Measurements from ENCODE around the gene HMGA1.

The HMGA1 gene

DNA sequence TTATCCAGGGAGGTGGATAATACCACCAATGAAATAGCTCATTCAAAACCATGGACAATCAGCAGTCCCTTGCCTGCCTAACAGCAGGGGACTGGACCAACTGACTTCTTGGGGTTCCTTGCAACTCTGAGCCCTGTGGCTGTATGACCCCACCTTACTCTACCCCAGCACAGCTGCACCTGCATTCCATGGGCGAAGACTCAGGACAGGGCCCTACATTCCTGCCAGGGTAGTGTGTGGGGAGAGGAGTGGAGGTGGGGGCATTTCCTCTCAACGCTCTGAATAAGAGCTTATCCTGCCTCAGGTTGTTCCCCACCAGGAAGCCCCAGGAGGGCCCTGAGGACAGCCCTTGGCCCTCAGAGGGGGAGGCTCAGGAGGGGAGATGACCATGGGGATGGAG is 30.8 kb upstream of the HMGA1 start:
- Histone ChIP-seq H2AFZ (no peak overlapping the region), H3K79me2 (no peaks in the 10 kb centered on the region), H3K9ac (no peak overlapping the region), H3K27ac (no peak overlapping the region), H3K9me3 (ENCODE audit: control insufficient read depth, low read length) (no peaks in the 10 kb centered on the region), H3K4me1 (no peaks in the 10 kb centered on the region), H3K36me3 (ENCODE audit: control insufficient read depth, insufficient read depth, low read length) (no peaks in the 10 kb centered on the region), H3K4me2 (ENCODE audit: low read length) (no peak overlapping the region), H3K27me3 (ENCODE audit: control insufficient read depth, insufficient read depth, low read length) (no peaks in the 10 kb centered on the region), H3K4me3 (ENCODE audit: low read depth, low read length) (no peak overlapping the region)
- TF ChIP-seq, protein P1, sequence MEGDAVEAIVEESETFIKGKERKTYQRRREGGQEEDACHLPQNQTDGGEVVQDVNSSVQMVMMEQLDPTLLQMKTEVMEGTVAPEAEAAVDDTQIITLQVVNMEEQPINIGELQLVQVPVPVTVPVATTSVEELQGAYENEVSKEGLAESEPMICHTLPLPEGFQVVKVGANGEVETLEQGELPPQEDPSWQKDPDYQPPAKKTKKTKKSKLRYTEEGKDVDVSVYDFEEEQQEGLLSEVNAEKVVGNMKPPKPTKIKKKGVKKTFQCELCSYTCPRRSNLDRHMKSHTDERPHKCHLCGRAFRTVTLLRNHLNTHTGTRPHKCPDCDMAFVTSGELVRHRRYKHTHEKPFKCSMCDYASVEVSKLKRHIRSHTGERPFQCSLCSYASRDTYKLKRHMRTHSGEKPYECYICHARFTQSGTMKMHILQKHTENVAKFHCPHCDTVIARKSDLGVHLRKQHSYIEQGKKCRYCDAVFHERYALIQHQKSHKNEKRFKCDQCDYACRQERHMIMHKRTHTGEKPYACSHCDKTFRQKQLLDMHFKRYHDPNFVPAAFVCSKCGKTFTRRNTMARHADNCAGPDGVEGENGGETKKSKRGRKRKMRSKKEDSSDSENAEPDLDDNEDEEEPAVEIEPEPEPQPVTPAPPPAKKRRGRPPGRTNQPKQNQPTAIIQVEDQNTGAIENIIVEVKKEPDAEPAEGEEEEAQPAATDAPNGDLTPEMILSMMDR (IDR thresholded peaks at IDR 0.05): no peak

DNA sequence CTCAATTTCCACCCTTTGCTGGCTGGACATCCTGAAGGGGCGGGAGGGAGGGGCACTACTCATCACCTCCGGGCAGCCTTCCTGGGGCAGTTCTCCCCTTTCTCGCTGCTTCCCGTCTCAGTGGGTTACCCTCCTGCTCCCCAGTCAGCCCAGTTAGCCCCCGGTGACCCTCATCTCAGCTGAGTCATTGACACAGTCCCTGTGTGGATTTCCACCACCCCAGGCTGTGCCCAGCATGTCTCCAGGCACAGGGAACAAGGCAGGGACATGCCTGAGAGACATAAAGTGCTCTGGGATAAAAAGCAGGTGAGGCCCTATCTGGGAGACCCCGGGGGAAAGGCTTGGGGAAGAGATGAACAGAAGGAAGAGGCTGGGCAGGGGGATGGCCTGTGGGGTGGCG is 29.9 kb upstream of the HMGA1 start:
- H2AFZ ChIP-seq: no peak overlapping the region
- no peak overlapping the region for H3K4me3 ChIP-seq (ENCODE audit: low read depth, low read length)
- no peaks in the 10 kb centered on the region for H3K36me3 ChIP-seq (ENCODE audit: control insufficient read depth, insufficient read depth, low read length)
- no peaks in the 10 kb centered on the region for H3K79me2 ChIP-seq
- no peaks in the 10 kb centered on the region for H3K4me1 ChIP-seq
- H3K27ac ChIP-seq: no peak overlapping the region
- TF ChIP-seq, protein P1 (IDR thresholded peaks at IDR 0.05): no peak
- no peak overlapping the region for H3K9ac ChIP-seq
- H3K9me3 ChIP-seq (ENCODE audit: control insufficient read depth, low read length): no peaks in the 10 kb centered on the region
- H3K4me2 ChIP-seq (ENCODE audit: low read length): no peak overlapping the region
- no peaks in the 10 kb centered on the region for H3K27me3 ChIP-seq (ENCODE audit: control insufficient read depth, insufficient read depth, low read length)

DNA sequence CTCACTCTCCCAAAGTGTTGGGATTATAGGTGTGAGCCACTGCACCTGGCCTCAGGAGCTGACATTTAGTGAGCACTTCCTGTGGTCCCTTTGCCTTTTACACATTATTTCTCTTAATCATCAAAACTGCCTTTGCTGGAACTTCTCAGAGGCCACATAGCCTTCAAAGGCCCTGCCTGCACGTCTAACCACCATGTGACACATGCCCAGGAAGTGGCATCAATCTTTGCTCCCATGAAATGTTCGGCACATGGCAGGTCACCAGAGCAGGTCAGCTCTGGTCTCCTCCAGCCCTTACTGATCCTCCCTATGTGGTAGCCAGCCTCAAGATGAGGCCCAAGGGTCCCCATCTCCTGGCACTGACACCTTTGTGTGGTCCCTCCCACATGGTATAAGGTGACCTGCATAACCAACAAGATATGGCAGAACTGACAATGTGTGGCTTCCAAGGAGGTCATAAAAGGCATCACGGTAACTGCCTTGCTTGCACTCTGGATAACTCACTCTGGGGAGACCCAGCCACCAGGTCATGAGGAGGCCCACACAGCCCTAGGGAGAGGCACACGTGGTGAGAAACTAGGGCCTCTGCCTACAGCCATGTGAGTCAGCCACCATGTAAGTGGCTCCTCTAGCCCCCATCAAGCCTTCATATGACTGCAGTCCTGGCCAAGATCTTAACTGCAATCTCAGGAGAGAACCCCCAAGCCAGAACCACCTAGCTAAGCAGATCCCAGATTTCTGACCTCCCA is 28.8 kb upstream of the HMGA1 start:
- Histone ChIP-seq H3K9ac (no peak overlapping the region), H3K36me3 (ENCODE audit: control insufficient read depth, insufficient read depth, low read length) (no peaks in the 10 kb centered on the region), H3K9me3 (ENCODE audit: control insufficient read depth, low read length) (no peaks in the 10 kb centered on the region), H3K4me3 (ENCODE audit: low read depth, low read length) (no peak overlapping the region), H3K27me3 (ENCODE audit: control insufficient read depth, insufficient read depth, low read length) (no peaks in the 10 kb centered on the region), H2AFZ (no peak overlapping the region), H3K27ac (no peak overlapping the region), H3K79me2 (no peaks in the 10 kb centered on the region), H3K4me2 (ENCODE audit: low read length) (no peak overlapping the region), H3K4me1 (no peaks in the 10 kb centered on the region)
- TF ChIP-seq, protein P1 (IDR thresholded peaks at IDR 0.05): no peak

DNA sequence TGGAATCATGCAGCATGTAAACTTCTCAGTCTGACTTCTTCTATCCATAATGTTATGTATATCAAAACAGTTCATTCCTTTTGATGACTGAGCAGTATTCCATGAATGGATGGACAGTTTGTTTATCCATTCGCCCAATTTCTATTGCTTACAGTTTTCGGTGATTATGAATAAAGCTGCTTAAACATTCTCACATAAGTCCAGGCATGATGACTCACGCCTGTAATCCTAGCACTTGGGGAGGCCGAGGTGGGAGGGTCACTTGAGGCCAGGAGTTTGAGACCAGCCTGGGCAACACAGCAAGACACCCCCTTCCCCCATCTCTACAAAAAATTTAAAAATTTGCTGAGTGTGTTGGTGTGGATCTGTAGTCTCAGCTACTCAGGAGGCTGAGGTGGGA is 22.9 kb upstream of the HMGA1 start:
- no peaks in the 10 kb centered on the region for H3K79me2 ChIP-seq
- H3K36me3 ChIP-seq (ENCODE audit: control insufficient read depth, insufficient read depth, low read length): no peaks in the 10 kb centered on the region
- H3K27me3 ChIP-seq (ENCODE audit: control insufficient read depth, insufficient read depth, low read length): no peaks in the 10 kb centered on the region
- no peak overlapping the region for H2AFZ ChIP-seq
- TF ChIP-seq, protein P1 (IDR thresholded peaks at IDR 0.05): no peak
- H3K9ac ChIP-seq: no peak overlapping the region
- H3K4me3 ChIP-seq (ENCODE audit: low read depth, low read length): no peak overlapping the region
- H3K4me1 ChIP-seq: no peaks in the 10 kb centered on the region
- H3K4me2 ChIP-seq (ENCODE audit: low read length): no peak overlapping the region
- H3K9me3 ChIP-seq (ENCODE audit: control insufficient read depth, low read length): no peaks in the 10 kb centered on the region
- H3K27ac ChIP-seq: no peak overlapping the region

DNA sequence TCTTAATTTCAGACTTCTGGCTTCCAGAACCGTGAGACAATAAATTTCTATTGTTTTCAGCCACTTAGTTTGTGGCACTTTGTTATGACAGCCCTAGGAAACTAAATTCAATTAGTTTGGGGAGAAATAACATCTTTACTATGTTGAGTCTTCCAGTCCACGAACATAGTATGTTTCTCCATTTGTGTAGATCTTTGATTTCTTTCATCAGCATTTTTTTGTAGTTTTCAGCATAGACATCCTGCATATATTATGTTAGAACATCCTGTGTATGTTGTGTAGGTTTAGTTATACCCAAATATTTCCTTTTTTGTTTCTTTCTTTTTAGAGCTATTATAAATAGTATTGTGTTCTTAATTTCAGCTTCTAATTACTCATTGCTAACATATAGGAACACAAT is 18.0 kb upstream of the HMGA1 start:
- H3K36me3 ChIP-seq (ENCODE audit: control insufficient read depth, insufficient read depth, low read length): no peaks in the 10 kb centered on the region
- no peaks in the 10 kb centered on the region for H3K79me2 ChIP-seq
- H3K9me3 ChIP-seq (ENCODE audit: control insufficient read depth, low read length): no peaks in the 10 kb centered on the region
- no peaks in the 10 kb centered on the region for H3K27me3 ChIP-seq (ENCODE audit: control insufficient read depth, insufficient read depth, low read length)
- H2AFZ ChIP-seq: no peak overlapping the region
- H3K27ac ChIP-seq: no peak overlapping the region
- H3K4me3 ChIP-seq (ENCODE audit: low read depth, low read length): no peak overlapping the region
- H3K4me1 ChIP-seq: peaks cover 4% of the 10 kb centered on the region
- no peak overlapping the region for H3K9ac ChIP-seq
- no peak overlapping the region for H3K4me2 ChIP-seq (ENCODE audit: low read length)
- TF ChIP-seq, protein P1 (IDR thresholded peaks at IDR 0.05): no peak

Data from parathyroid adenoma (tissue), 2 donors.